Activated T-helper 2 cell treated with anti-CD3 and anti-CD28 coated beads, Interferon-gamma antibody, Interleukin-2, Interleukin-4, amounts not matched to agents 10 μg/mL and 5 μg/mL and 100 μg/mL, durations not matched to agents 14 hours and 24 hours and 36 hours (primary cell): ENCODE results near the gene ZNF335. TPM values are rescaled to one million over a fixed set of nuclear protein-coding genes. Genes with fewer than 3 reads are reported as not detected.
A peak's percentile ranks its signal among the peaks of the same experiment; 100 is the strongest.
"Not testable (repeated sequence)": the region's sequence is repeated elsewhere in the genome, so short reads cannot be mapped to it uniquely, and the experiment has no call there.

Experiments used
- DNase-seq: peaks from one replicate; pipeline ENCODE4 v3.0.0; 2021; ENCODE audit warnings: low spot score
- H3K27ac Mint-ChIP-seq: one replicate; pipeline ENCODE4 v1.8.0; 2021; ENCODE audit warnings: mixed read lengths
- H3K27me3 Mint-ChIP-seq: one replicate; pipeline ENCODE4 v1.8.0; 2021; ENCODE audit warnings: low read depth, mixed read lengths
- H3K36me3 Mint-ChIP-seq: one replicate; pipeline ENCODE4 v1.8.0; 2021; ENCODE audit warnings: low read depth, mixed read lengths
- H3K4me1 Mint-ChIP-seq: one replicate; pipeline ENCODE4 v1.8.0; 2021; ENCODE audit warnings: low read depth, mixed read lengths
- H3K4me3 Mint-ChIP-seq: one replicate; pipeline ENCODE4 v1.8.0; 2021; ENCODE audit warnings: low read depth, mild to moderate bottlenecking, moderate library complexity, mixed read lengths
- H3K9me3 Mint-ChIP-seq: one replicate; pipeline ENCODE4 v1.8.0; 2021; ENCODE audit warnings: mixed read lengths
- intact Hi-C: fragments of 100-400 bp; cut with micrococcal nuclease; formaldehyde crosslinking; loops from one replicate; pipeline ENCODE4 v1.15.1; 2023
- total RNA-seq: library from RNA; stranded (reverse); gene quantifications from 2 replicates; pipeline ENCODE4 v1.2.3, GENCODE V29; 2022

ZNF335 gene
- total RNA-seq, 1 donor from 2014 or later: 35.7 TPM

DNA sequence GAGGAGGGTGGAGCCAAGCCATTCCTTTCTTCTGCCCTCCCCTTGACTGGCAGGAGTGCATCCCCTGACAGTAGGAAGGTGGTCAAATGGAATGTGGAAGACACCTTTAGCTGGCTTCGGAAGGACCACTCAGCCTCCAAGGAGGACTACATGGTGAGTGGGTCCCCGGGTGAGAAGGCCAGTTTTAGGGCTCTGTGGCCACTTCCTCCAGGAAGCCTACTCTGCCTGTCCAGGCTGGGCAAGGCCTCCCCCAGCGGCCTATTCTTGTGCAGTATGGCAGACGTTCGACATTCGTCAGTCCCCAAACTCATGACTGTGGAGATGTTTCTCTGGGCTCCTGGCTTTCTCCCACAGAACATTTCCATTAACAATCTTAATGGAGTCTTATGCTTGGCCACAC lies 28.4 kb downstream of the ZNF335 start:
- Mint-ChIP-seq H3K27ac (no peak overlapping the region), H3K4me3 (no peak overlapping the region), H3K4me1 (peaks cover 13% of the 10 kb centered on the region), H3K36me3 (peaks cover 71% of the 10 kb centered on the region), H3K27me3 (no peaks in the 10 kb centered on the region), H3K9me3 (no peaks in the 10 kb centered on the region)
- no peak for DNase-seq
- intact Hi-C loops: no loop called here

DNA sequence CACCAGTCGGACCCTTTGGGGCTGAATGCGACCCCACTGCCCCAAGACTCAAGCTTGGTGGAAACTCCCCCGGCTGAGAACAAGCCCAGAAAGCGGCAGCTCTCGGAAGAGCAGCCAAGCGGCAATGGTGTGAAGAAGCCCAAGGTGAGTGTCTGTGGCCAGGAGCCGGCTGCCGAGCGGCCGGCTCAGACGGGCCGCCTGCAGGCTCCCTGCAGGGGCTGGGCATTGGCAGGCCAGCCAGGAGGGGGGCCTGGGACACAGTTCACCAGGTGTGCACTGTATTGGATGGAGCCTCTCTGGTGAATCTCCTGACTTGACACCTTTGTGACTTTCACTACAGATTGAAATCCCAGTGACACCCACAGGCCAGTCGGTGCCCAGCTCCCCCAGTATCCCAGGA lies 31.5 kb downstream of the ZNF335 start:
- no peak overlapping the region for H3K4me3 Mint-ChIP-seq
- intact Hi-C loops: no loop called here
- H3K36me3 Mint-ChIP-seq: peaks cover 60% of the 10 kb centered on the region
- no peaks in the 10 kb centered on the region for H3K27me3 Mint-ChIP-seq
- DNase-seq: no peak
- no peak overlapping the region for H3K27ac Mint-ChIP-seq
- no peaks in the 10 kb centered on the region for H3K9me3 Mint-ChIP-seq
- peaks cover 28% of the 10 kb centered on the region for H3K4me1 Mint-ChIP-seq

DNA sequence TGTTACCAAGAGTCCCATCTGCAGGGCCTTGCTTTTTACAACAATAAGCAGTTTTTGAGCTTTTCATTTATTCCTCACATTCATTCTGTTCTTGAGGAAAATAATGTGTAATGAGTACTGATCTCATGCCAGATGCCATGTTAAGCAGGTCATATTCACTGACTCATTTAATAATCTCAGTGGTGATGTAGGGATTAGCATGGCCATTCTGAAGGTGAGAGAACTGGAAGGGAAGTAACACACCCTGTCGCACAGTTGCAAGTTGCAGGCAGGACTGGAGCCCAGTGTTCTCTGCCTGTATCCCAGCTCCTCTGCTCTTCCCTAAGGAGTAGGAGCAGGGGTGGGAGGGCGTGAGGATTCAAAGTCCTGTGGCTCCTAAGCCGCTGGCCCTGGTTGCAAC lies 31.9 kb downstream of the ZNF335 start:
- Mint-ChIP-seq H3K9me3 (no peaks in the 10 kb centered on the region), H3K4me1 (peaks cover 28% of the 10 kb centered on the region), H3K27ac (no peak overlapping the region), H3K27me3 (no peaks in the 10 kb centered on the region), H3K36me3 (peaks cover 58% of the 10 kb centered on the region), H3K4me3 (no peak overlapping the region)
- intact Hi-C loops: no loop called here
- DNase-seq: no peak

- Mint-ChIP-seq H3K4me3 (no peak overlapping the region), H3K9me3 (no peaks in the 10 kb centered on the region), H3K36me3 (peaks cover 47% of the 10 kb centered on the region), H3K27ac (peak overlapping the region; percentile 63), H3K4me1 (peaks cover 24% of the 10 kb centered on the region), H3K27me3 (no peaks in the 10 kb centered on the region)
- DNase-seq: no peak
- intact Hi-C loops: no loop called here
Measured at GRCh38 chr20:45938727-45939438, 33.1 kb downstream of the ZNF335 start.

- H3K27ac Mint-ChIP-seq: peak overlapping the region; percentile 68
- H3K27me3 Mint-ChIP-seq: no peaks in the 10 kb centered on the region
- intact Hi-C loops: no loop called here
- H3K4me1 Mint-ChIP-seq: peaks cover 25% of the 10 kb centered on the region
- no peaks in the 10 kb centered on the region for H3K9me3 Mint-ChIP-seq
- H3K4me3 Mint-ChIP-seq: peak overlapping the region; percentile 57
- no peak for DNase-seq
- H3K36me3 Mint-ChIP-seq: peaks cover 40% of the 10 kb centered on the region
Measured at GRCh38 chr20:45937765-45938164, 34.2 kb downstream of the ZNF335 start.

DNA sequence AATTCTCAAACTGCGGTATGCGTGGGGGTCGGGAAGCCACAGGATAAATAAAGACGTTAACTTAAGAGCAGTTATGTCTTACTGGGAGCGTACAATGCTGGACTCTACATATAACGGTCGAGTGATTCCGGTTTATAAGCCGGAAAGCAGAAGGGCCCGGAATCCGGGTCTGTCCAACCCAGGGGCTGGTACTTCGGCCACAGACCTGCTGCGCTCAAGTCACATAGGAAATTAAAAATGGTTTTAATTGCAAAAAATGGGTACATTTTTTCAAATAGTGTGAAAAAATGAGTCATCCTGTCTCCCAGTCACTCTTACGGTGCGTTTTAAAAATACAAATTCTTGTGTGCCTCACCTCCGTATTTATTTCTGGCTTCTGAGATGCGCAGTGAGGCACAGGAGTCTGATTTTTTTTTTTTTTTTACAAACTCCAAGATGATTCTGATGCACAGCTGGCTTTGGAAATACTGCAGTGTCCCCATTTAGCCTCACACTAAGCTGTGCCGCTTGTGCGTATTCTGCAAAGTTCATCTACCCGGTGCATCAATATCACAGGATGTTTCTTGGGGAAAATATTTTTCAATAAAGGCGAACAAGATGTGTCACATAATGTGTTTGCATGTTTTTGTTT lies 36.5 kb downstream of the ZNF335 start:
- intact Hi-C loops: loop anchor here (1.0 to 2.0 kb wide), 5 partner anchors 24 to 143 kb away; partner anchors contain the start of genes CTSA, NEURL2, UBE2C and ZNF335

DNA sequence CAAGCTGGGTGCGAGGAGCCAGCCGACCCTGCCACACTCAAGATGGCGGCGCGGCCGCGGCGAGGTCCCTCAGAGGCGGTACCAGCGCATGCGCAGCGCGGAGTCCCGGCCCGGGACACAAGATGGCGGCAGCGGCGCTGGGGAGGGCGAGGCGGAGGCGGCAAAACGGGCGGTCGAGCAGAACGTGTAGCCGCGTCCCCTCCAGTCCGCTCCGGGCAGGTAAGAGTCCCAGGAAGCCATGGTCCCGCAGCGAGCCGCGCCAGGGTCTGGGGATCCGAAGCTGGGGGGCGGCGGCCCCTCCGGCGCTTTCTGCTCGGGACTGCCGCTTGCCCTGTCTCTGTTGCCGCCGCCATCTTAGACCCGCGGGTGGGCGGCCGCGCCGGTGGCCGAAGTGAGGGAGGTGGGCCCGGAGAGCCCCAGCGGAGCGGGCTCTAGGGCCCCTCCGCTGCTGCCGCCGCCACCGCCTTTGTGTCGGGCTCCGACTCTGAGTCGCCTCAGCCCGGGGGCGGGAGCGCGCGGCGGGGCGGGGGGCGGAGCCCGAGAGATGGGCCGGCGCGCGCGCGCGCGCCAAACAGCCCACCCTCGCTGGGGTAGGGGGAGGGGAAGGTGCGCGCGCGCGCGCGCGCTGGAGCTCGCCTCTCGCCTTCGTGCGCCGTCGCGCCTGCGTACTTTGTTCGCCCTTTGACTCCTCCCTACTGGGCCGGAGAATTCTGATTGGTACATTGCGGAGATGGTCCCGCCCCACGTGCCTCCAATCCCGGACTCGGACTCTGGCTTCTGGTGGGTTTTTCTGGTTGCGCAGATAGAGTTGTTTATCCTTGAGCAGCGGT lies 37.2 kb downstream of the ZNF335 start, which contains the start of gene PCIF1:
TSS of gene PCIF1 (plus strand) at position 98 of the 830 bp plus-strand sequence. CDS start 4,317 bp downstream, outside the sequence.
- Mint-ChIP-seq H3K4me3 (peak within 1 kb of the TSS; percentile 92), H3K36me3 (peaks cover 31% of the 10 kb centered on the region), H3K9me3 (no peaks in the 10 kb centered on the region), H3K27me3 (no peaks in the 10 kb centered on the region), H3K27ac (peak within 1 kb of the TSS; percentile 94), H3K4me1 (peaks cover 25% of the 10 kb centered on the region)
- DNase-seq: peak; percentile 97
- intact Hi-C loops: loop anchor here (1.0 to 2.0 kb wide), 6 partner anchors 24 to 142 kb away; partner anchors contain the start of genes ACOT8, CTSA, NEURL2 and UBE2C

More for the DNA sequence above, 36.5 kb downstream of the ZNF335 start:
- Mint-ChIP-seq H3K9me3 (no peaks in the 10 kb centered on the region), H3K27me3 (no peaks in the 10 kb centered on the region), H3K27ac (peak overlapping the region; percentile 91), H3K4me3 (peak overlapping the region; percentile 92), H3K4me1 (peaks cover 25% of the 10 kb centered on the region), H3K36me3 (peaks cover 37% of the 10 kb centered on the region)
- no peak for DNase-seq

DNA sequence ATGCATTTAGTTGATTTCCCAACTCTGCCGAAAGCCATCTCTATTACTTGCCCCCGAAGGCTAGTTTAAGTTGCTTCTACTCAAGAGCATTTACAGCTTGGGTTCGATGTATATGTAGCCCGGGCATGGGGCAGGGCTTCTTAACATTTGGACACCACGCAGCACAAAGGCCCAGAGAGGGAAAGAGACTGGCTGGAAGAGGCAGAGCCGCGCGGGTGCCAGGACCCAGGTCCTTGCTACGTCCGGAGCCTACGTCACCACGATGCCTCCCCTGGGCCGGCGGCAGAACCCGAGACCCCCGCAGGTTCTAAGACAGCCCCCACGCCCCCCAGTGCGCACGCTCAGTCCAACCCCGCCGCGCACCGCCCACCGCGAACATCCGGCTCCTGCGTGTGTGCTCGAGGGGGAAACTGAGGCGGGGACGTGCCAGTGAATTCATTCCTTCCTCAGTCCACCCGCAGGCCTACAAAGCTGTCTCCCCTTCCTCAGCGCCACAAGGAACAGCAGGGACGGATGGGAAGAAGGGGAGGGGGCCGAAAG lies 37.9 kb downstream of the ZNF335 start:
- DNase-seq: no peak
- Mint-ChIP-seq H3K27ac (peak overlapping the region; percentile 94), H3K27me3 (no peaks in the 10 kb centered on the region), H3K9me3 (no peaks in the 10 kb centered on the region), H3K36me3 (peaks cover 25% of the 10 kb centered on the region), H3K4me3 (peak overlapping the region; percentile 91), H3K4me1 (peaks cover 22% of the 10 kb centered on the region)
- intact Hi-C loops: loop anchor here (1.0 to 2.0 kb wide), 2 partner anchors 43 to 77 kb away; partner anchors contain the start of genes ACOT8, CTSA, NEURL2 and ZSWIM3

DNA sequence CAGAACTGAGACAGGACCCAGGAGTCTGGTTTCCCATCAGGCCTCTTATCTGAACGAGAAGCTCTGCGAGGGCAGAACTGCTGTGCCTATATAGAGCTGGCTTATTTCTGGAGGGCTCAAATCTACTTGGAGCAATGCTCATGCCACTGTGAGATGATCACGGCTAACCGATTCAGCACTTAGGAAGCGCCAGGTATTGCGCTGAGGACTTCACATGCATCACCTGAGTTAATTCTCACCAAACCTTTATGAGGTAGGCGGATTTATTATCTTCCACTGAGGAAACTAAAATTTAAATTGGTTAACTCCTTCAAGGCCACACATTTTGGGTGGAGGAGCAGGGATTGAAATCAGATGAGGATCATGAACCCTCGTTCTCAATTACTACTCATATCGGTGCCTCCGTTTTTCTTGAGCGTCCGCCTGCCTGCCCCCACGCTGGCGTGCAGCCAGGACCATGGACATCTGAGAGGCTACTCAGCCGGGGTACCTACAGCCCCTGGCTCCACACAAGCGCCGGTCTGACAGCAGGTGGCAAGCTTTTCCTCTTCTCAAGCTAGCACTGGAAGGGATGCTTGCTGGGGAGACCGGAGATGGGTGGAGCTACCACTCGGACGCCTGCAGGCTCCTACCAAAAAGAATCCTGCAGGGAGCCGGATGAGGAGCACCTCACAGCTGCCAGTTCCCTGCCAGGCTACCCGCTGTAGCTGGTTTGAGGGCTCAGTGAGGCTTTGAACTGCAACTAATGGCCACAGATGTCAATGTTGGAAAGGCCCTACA lies 38.5 kb downstream of the ZNF335 start:
- no peaks in the 10 kb centered on the region for H3K27me3 Mint-ChIP-seq
- peaks cover 21% of the 10 kb centered on the region for H3K4me1 Mint-ChIP-seq
- peaks cover 18% of the 10 kb centered on the region for H3K36me3 Mint-ChIP-seq
- no peaks in the 10 kb centered on the region for H3K9me3 Mint-ChIP-seq
- peak; percentile 62 for DNase-seq
- H3K27ac Mint-ChIP-seq: peak overlapping the region; percentile 94
- intact Hi-C loops: loop anchor here (1.0 to 2.0 kb wide), 2 partner anchors 43 to 76 kb away; partner anchors contain the start of genes ACOT8, CTSA, NEURL2 and ZSWIM3
- H3K4me3 Mint-ChIP-seq: peak overlapping the region; percentile 91

- H3K4me3 Mint-ChIP-seq, H3K4me1 Mint-ChIP-seq, H3K27me3 Mint-ChIP-seq, H3K9me3 Mint-ChIP-seq, intact Hi-C loops, DNase-seq, H3K36me3 Mint-ChIP-seq, H3K27ac Mint-ChIP-seq: not testable (repeated sequence)
Measured at GRCh38 chr20:45931680-45932079, 40.3 kb downstream of the ZNF335 start.

- H3K36me3 Mint-ChIP-seq: no peaks in the 10 kb centered on the region
- DNase-seq: no peak
- H3K4me1 Mint-ChIP-seq: no peaks in the 10 kb centered on the region
- H3K27ac Mint-ChIP-seq: no peak overlapping the region
- intact Hi-C loops: no loop called here
- no peak overlapping the region for H3K4me3 Mint-ChIP-seq
- no peaks in the 10 kb centered on the region for H3K9me3 Mint-ChIP-seq
- peaks cover 10% of the 10 kb centered on the region for H3K27me3 Mint-ChIP-seq
Measured at GRCh38 chr20:45927071-45927878, 44.7 kb downstream of the ZNF335 start.
